Pericardium fibroblast (primary cell): ENCODE measurements around the gene ESF1. TPM values are rescaled to one million over a fixed set of nuclear protein-coding genes. Genes with fewer than 3 reads are reported as not detected.

Experiments
- total RNA-seq: library from RNA; depleted of rRNA; stranded (reverse); fragments of >200 nt; gene quantifications from 2 replicates; pipeline ENCODE4 v1.2.3, GENCODE V29; 2015

Gene ESF1, protein sequence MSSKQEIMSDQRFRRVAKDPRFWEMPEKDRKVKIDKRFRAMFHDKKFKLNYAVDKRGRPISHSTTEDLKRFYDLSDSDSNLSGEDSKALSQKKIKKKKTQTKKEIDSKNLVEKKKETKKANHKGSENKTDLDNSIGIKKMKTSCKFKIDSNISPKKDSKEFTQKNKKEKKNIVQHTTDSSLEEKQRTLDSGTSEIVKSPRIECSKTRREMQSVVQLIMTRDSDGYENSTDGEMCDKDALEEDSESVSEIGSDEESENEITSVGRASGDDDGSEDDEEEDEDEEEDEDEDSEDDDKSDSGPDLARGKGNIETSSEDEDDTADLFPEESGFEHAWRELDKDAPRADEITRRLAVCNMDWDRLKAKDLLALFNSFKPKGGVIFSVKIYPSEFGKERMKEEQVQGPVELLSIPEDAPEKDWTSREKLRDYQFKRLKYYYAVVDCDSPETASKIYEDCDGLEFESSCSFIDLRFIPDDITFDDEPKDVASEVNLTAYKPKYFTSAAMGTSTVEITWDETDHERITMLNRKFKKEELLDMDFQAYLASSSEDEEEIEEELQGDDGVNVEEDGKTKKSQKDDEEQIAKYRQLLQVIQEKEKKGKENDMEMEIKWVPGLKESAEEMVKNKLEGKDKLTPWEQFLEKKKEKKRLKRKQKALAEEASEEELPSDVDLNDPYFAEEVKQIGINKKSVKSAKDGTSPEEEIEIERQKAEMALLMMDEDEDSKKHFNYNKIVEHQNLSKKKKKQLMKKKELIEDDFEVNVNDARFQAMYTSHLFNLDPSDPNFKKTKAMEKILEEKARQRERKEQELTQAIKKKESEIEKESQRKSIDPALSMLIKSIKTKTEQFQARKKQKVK
- 5.6 and 8.3 TPM in 2 replicates for total RNA-seq

DNA sequence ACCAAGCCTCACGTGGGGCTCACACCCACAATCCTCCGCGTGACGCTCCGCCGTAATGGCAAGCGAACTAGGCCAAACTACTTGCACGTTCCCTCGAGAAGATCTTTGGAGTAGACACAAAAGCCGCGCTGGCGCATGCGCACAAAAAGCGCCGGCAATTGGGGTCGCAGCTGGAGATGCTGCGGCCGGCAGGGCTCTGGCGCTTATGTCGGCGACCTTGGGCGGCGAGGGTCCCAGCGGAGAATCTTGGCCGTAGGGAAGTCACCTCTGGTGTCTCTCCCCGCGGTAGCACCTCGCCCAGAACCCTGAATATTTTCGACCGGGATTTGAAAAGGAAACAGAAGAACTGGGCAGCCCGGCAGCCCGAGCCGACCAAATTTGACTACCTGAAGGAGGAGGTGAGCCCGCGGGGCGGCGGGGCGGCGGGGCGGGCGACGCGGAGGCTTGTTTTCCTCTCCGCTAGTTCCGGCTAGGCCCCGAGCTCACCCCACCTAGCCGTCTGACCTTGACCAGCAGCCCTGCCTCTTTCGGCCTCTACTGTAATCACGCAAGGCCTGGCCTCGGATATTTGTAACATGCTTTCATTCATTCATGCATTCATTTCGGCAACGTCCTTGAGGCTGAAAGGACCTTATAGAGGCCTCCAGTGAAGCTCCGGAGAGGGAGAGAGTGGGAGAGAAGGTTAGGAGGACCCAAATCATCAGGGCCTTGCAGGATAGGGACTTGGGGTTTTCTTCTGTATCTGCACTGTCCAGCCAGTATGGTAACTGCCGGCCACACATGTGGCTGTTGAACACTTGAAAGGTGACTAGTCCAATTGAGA lies at the start of gene ESF1, which contains the start of gene NDUFAF5:
Gene ESF1 (minus strand): TSS at position 27 of the 823 bp plus-strand sequence. CDS start 1,779 bp downstream, outside the sequence.
Gene NDUFAF5 (plus strand): TSS at position 136 of the 823 bp plus-strand sequence. CDS start 41 bp downstream, at position 177.

Other genes with a start within 250 kb of the ESF1 start
- gene TASP1, start 146.0 kb downstream of the ESF1 start, total RNA-seq, result 6.0 and 9.2 TPM in 2 replicates
- gene NDUFAF5, start 109 bp upstream of the ESF1 start, total RNA-seq, result 3.8 and 14.5 TPM in 2 replicates
- gene SEL1L2, start 205.7 kb upstream of the ESF1 start, total RNA-seq, result not detected in 2 replicates
- 0.12 TPM in 1 of 2 replicates, not detected in the other for gene MACROD2, start 210.6 kb upstream of the ESF1 start, total RNA-seq